Measurements from ENCODE around the gene NID1.
"Not testable (repeated sequence)": the region's sequence is repeated elsewhere in the genome, so short reads cannot be mapped to it uniquely, and the experiment has no call there.

NID1 gene

GRCh38 chr1:236023926-236024565, 40.8 kb downstream of the NID1 start:
- DNase-seq, result no peak

GRCh38 chr1:236021424-236022135, 43.3 kb downstream of the NID1 start:
- DNase-seq, result no peak

GRCh38 chr1:236020359-236021219, 44.3 kb downstream of the NID1 start:
- DNase-seq, result no peak

GRCh38 chr1:236018885-236019453, 45.9 kb downstream of the NID1 start:
- DNase-seq, result no peak

- no peak for DNase-seq
These were observed 48.0 kb downstream of the NID1 start for GRCh38 chr1:236016782-236017400.

- DNase-seq, result no peak
These were observed 48.8 kb downstream of the NID1 start for GRCh38 chr1:236016083-236016482.

- no peak for DNase-seq
These were observed 49.4 kb downstream of the NID1 start for GRCh38 chr1:236015539-236015938.

- no peak for DNase-seq
These were observed 51.6 kb downstream of the NID1 start for GRCh38 chr1:236013330-236013729.

GRCh38 chr1:236011641-236012040, 53.2 kb downstream of the NID1 start:
- DNase-seq, result no peak

GRCh38 chr1:236010443-236010842, 54.4 kb downstream of the NID1 start:
- DNase-seq, result no peak

- DNase-seq, result no peak
These were observed 55.0 kb downstream of the NID1 start for GRCh38 chr1:236009857-236010256.

GRCh38 chr1:236009191-236009590, 55.7 kb downstream of the NID1 start:
- DNase-seq, result no peak

GRCh38 chr1:236007781-236008180, 57.1 kb downstream of the NID1 start:
- no peak for DNase-seq

- not testable (repeated sequence) for DNase-seq
These were observed 61.8 kb downstream of the NID1 start for GRCh38 chr1:236003058-236003457.

- no peak for DNase-seq
These were observed 62.3 kb downstream of the NID1 start for GRCh38 chr1:236002572-236002971.

GRCh38 chr1:236002025-236002390, 62.9 kb downstream of the NID1 start:
- no peak for DNase-seq

- DNase-seq, result no peak
These were observed 64.1 kb downstream of the NID1 start for GRCh38 chr1:236000781-236001180.

GRCh38 chr1:235999259-235999925, 65.5 kb downstream of the NID1 start:
- no peak for DNase-seq

- no peak for DNase-seq
These were observed 66.1 kb downstream of the NID1 start for GRCh38 chr1:235998812-235999211.

- DNase-seq, result no peak
These were observed 67.0 kb downstream of the NID1 start for GRCh38 chr1:235997931-235998330.

GRCh38 chr1:235997049-235997448, 67.8 kb downstream of the NID1 start:
- no peak for DNase-seq

GRCh38 chr1:235996048-235996785, 68.7 kb downstream of the NID1 start:
- peak; percentile 31 for DNase-seq

Data from NCI-H2107 (cell line).